DMS153 treated with DMSO at 0.1 percent for 48 hours (cell line): Measurements from ENCODE around the gene SHQ1.
"Not testable (repeated sequence)": the region's sequence is repeated elsewhere in the genome, so short reads cannot be mapped to it uniquely, and the experiment has no call there.

Source experiments
- DNase-seq: peaks from one replicate; lab custom pipeline; 2025; ENCODE audit not compliant: unreplicated experiment; lab: John Stamatoyannopoulos, UW

SHQ1 gene

DNA sequence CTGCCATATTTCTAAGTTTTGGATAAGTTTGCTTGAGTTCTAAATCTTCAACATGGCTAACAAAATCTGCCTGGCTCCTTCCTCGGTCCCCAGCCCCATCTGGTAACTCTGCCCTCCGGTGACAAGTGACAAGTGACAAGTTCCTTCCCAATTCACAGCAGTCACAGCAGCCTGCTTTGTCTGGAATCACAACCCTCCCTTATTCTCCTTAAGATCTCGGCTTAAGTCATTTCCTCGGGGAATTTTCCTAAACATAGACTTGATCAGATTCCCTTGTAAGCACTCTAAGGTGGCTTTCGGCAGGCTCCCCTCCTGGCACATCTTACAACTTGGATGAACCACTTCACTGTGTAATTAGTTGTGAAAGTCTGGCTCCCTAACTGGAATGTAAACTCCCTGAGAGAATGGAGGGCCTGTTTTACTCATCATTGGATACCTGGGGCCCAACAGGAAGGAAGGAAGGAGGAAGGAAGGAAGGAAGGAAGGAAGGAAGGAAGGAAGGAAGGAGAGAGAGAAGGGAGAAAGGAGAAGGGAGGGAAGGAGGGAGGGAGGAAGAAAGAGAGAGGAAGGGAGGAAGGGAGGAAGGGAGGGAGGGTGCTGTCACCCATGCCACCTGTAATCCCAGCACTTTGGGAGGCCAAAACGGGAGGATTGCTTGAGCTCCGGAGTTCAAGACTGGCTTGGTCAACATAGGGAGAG, 126.4 kb downstream of the SHQ1 start:
- DNase-seq = no peak

DNA sequence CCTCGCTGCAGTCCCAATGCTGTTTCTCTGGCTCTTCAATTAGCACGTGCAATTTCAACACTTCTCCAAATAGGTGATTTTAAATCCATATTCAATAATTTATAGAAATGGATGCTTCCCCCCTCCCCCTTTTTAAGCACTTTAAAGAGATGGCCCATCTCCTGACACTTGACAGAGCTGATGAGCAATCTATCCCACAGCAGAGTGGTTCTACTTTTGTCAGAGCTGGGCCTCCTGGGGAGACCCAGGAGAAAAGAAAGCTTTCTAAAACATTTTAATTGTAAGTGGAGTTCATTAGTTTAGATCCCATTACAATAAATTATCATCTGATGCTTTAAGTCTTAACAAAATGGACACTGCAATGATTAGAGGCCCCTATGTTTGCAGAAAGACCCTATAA, 127.7 kb downstream of the SHQ1 start:
- DNase-seq = no peak

GRCh38 chr3:72719137-72719536, 129.1 kb downstream of the SHQ1 start:
- DNase-seq = no peak

DNA sequence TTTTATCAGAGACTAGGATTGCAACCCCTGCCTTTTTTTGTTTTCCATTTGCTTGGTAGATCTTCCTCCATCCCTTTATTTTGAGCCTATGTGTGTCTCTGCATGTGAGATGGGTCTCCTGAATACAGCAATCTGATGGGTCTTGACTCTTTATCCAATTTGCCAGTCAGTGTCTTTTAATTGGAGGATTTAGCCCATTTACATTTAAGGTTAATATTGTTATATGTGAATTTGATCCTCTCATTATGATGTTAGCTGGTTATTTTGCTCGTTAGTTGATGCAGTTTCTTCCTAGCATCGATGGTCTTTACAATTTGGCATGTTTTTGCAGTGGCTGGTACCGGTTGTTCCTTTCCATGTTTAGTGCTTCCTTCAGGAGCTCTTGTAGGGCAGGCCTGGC, 134.1 kb downstream of the SHQ1 start:
- DNase-seq = not testable (repeated sequence)

- not testable (repeated sequence) for DNase-seq
Measured at GRCh38 chr3:72710471-72710870, 137.8 kb downstream of the SHQ1 start.

- no peak for DNase-seq
Measured at GRCh38 chr3:72708441-72708840, 139.8 kb downstream of the SHQ1 start.

- no peak for DNase-seq
Measured at GRCh38 chr3:72702997-72703396, 145.2 kb downstream of the SHQ1 start.

GRCh38 chr3:72702390-72702789, 145.9 kb downstream of the SHQ1 start:
- no peak for DNase-seq

DNA sequence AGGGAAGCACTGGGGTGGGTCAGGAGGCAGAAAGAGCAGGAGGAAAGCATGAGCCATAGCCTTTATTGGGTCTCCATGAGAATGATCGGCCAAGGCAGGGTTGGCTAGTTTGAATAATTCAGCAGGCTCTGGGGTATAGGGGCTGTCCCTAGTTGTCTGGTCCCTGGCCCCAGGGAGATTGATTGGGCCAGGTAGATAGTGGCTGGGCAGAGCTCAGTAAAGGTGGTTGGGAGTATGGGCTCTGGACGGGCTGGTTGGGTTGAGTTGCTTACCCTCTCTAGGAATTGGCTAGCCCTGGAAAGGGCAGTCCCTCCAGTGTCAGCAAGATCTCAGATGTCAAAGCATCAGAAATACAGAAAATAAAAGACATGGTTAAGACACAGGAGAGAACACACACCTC, 148.1 kb downstream of the SHQ1 start:
- DNase-seq = no peak

DNA sequence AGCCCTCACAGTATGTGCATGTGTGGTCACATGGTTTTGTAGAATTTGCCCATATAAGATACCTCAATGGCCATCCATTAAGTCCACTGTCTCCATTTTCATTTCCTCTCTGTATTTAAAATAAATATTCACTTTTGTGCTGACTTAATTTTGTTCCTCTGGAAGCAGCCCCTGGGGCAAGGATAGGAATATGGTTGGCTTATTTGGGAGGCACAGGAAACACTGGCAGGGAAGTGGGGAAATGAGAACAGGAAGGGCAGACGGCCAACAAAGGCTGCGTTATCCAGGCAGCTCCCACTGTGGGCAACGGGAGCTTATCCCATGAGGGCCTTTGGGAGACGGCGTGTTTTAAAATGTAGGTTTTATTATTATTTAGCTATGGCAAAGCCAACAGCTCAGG, 148.6 kb downstream of the SHQ1 start:
- no peak for DNase-seq
